Mucosa of descending colon (tissue), 3 donors: Measurements from ENCODE around the gene UTP3. TPM values are rescaled to one million over a fixed set of nuclear protein-coding genes. Genes with fewer than 3 reads are reported as not detected.
"Not testable (repeated sequence)": the region's sequence is repeated elsewhere in the genome, so short reads cannot be mapped to it uniquely, and the experiment has no call there.

Experiments
- ATAC-seq: fragments of 200-7000 bp; cut with Tn5 transposase; one replicate; pipeline ENCODE4 v1.9.1; 2020; ENCODE audit warnings: mild to moderate bottlenecking, moderate library complexity
- DNase-seq, 3 donors: peaks; one replicate each; pipeline ENCODE4 v3.0.0-alpha.2; 2020
- H3K36me3 ChIP-seq: fragments of 200-600 bp; one replicate; pipeline ENCODE4 v1.8.0; 2021; ENCODE audit warnings: low read depth, mild to moderate bottlenecking
- H3K4me1 ChIP-seq: fragments of 200-600 bp; one replicate; pipeline ENCODE4 v1.8.0; 2021; ENCODE audit warnings: low read depth, mild to moderate bottlenecking
- H3K4me3 ChIP-seq: fragments of 200-600 bp; one replicate; pipeline ENCODE4 v1.8.0; 2021; ENCODE audit warnings: mild to moderate bottlenecking
- H3K9me3 ChIP-seq: fragments of 200-600 bp; one replicate; pipeline ENCODE4 v1.8.0; 2021; ENCODE audit warnings: mild to moderate bottlenecking
- CTCF ChIP-seq: fragments of 200-600 bp; IDR thresholded peaks from one replicate; pipeline ENCODE4 v1.8.0; 2022; ENCODE audit warnings: antibody characterized with exemption, mild to moderate bottlenecking
- intact Hi-C, 2 donors: fragments of 100-400 bp; cut with DNase I in 1 of 2; cut with micrococcal nuclease in 1 of 2; formaldehyde crosslinking; loops; one replicate each; pipeline versions ENCODE4 v1.11.0 to v1.11.1; 2022; cut with DNase I, micrococcal nuclease
- total RNA-seq, 3 donors: library from RNA; stranded (reverse); fragmentation: NEBNext Ultra II Directional in 2 of 3; extraction: Animal tissue kit (Norgen Biotek cat#: 25700) in 2 of 3; gene quantifications; one replicate each; pipeline versions ENCODE4 v1.2.1 to v1.2.4, GENCODE V29; 2021 to 2023
- donor health status: DM: no; HTN: no; CAD: no; lungs with moderate emphysema.
- donor health status: DM: no; HTN: no; CAD: no.
- donor health status: DM: no; HTN: yes; CAD: no.

UTP3 gene
- total RNA-seq, 3 donors from 2014 or later, result 15.8 to 23.4 (median 20.5) TPM

DNA sequence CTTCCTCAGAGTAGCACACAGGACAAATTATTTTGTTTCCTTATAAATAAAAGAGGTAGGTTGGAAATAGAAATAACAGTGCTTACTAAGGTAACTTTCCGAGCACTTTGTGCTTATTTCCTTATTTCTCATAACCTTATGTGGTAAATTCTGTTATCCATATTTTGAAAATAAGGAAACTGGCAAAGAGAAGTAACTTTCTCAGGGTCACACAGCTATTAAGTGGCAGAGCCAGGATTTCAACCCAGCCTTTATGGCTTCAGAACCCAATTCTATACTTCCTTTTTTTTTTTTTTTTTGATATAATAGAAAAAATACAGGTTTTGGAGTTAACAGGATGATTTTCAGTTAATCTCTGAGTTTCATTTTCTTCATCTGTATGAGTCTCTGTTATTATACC, 3.3 kb downstream of the UTP3 start:
- no peak for TF ChIP-seq CTCF
- H3K4me1 ChIP-seq, result peaks cover 26% of the 10 kb centered on the region
- DNase-seq, result no peak
- no peaks in the 10 kb centered on the region for H3K9me3 ChIP-seq
- no peak overlapping the region for H3K4me3 ChIP-seq
- ATAC-seq, result no peak
- intact Hi-C loops, result no loop called here
- H3K36me3 ChIP-seq, result no peaks in the 10 kb centered on the region

- DNase-seq, H3K36me3 ChIP-seq, intact Hi-C loops, ATAC-seq, H3K4me3 ChIP-seq, H3K9me3 ChIP-seq: not testable (repeated sequence)
- peaks cover 15% of the 10 kb centered on the region for H3K4me1 ChIP-seq
Measured at GRCh38 chr4:70694633-70695032, 6.3 kb downstream of the UTP3 start.

GRCh38 chr4:70698435-70698834, 10.1 kb downstream of the UTP3 start:
- DNase-seq, ATAC-seq, intact Hi-C loops: not testable (repeated sequence)

DNA sequence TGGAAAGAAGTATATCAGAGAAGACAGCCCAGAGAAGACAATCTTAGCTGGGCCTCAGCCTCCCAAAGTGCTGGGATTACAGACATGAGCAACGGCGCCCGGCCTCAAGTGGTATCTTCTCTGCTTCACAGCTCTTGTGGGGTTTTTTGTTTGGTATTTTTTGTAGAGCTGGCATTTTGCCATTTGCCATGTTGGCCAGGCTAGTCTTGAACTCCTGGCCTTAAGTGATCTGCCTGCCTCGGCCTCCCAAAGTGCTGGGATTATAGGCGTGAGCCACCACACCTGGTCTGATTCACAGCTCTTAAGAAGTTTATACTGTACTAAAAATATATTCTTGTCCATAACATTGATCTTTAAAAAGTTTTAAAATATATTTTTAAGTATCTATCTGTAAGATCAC, 12.4 kb downstream of the UTP3 start:
- ATAC-seq (no peak), DNase-seq (no peak)
- Histone ChIP-seq H3K9me3 (no peaks in the 10 kb centered on the region), H3K36me3 (no peaks in the 10 kb centered on the region), H3K4me1 (peaks cover 11% of the 10 kb centered on the region), H3K4me3 (no peak overlapping the region)
- TF ChIP-seq CTCF, result no peak
- intact Hi-C loops, result no loop called here

More at GRCh38 chr4:70698435-70698834, 10.1 kb downstream of the UTP3 start:
- H3K9me3 ChIP-seq, H3K36me3 ChIP-seq, H3K4me1 ChIP-seq, H3K4me3 ChIP-seq: not testable (repeated sequence)

GRCh38 chr4:70701271-70701670, 12.9 kb downstream of the UTP3 start:
- no peaks in the 10 kb centered on the region for H3K9me3 ChIP-seq
- no peaks in the 10 kb centered on the region for H3K36me3 ChIP-seq
- ATAC-seq (no peak), DNase-seq (no peak)
- peaks cover 14% of the 10 kb centered on the region for H3K4me1 ChIP-seq
- TF ChIP-seq CTCF, result no peak
- H3K4me3 ChIP-seq, result no peak overlapping the region
- intact Hi-C loops, result no loop called here

DNA sequence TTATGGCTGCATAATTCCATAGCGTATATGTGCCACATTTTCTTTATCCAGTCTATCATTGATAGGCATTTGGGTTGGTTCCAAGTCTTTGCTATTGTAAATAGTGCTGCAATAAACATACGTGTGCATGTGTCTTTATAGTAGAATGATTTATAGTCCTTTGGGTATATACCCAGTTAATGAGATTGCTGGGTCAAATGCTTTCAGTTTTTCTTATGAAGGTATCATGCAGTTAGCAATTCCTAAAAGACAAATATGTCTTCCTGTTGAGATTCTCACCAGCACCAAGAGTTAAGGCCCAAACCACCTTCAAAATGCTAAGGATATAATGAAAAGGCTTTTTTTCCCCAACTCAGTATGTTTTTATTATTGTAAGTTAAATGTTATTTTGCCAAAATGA, 14.3 kb downstream of the UTP3 start:
- ATAC-seq, H3K4me3 ChIP-seq, DNase-seq, H3K9me3 ChIP-seq, intact Hi-C loops, H3K36me3 ChIP-seq: not testable (repeated sequence)
- peaks cover 24% of the 10 kb centered on the region for H3K4me1 ChIP-seq

DNA sequence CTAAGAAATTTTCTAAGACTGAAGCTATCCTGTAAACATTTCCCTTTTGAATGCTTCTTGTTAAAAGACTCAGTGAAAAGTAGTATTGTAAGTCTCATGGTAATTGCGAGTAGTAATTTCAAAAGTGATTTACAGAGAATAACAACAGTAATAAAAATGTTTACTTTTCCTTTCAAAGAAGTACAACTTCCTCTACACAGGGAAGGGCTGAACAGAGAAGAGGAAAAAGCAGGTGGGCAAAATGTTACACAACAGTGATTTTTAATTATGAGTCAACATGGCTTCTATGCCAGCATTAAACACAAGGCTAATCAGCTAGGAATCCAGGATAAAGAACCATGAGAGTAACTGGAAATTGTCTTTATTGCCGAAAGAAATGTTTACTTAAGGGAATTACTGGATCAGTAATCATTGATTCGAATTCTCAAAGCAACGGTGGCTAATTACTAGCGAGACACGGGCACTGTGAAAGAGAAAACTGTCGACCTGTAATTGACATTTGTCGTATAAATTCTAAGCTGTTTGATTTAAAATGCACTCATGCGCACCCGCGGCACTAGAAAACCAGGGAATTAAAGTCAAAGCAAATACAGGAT, 15.4 kb downstream of the UTP3 start:
- peak in 1 of 3 donors; percentile 46 for DNase-seq
- ATAC-seq, result no peak
- Histone ChIP-seq H3K4me3 (peak overlapping the region; percentile 2), H3K9me3 (no peaks in the 10 kb centered on the region), H3K4me1 (peaks cover 24% of the 10 kb centered on the region), H3K36me3 (no peaks in the 10 kb centered on the region)
- intact Hi-C loops, result no loop called here
- no peak for TF ChIP-seq CTCF
